ENCODE data around the gene ANKRD23. TPM values are rescaled to one million over a fixed set of nuclear protein-coding genes. Genes with fewer than 3 reads are reported as not detected.
A peak's percentile ranks its signal among the peaks of the same experiment; 100 is the strongest.

ANKRD23 gene
- total and polyA plus RNA-seq, 2 of the 8 experiments (the other 6 are each of a cell fraction or from before 2014, with no cell fraction given), result 3.4 to 3.5 TPM

GRCh38 chr2:96856776-96857666 lies 13.2 kb upstream of the ANKRD23 start (continued):
- no peak for TF ChIP-seq ATF3 (IDR thresholded peaks at IDR 0.05; ENCODE audit: insufficient read depth, low read depth, low read length)
- no peak for TF ChIP-seq ZNF274 (IDR thresholded peaks at IDR 0.05; ENCODE audit: borderline replicate concordance, extremely low read depth, low read length)
- TF ChIP-seq TBP (IDR thresholded peaks at IDR 0.05; ENCODE audit: low read depth, low read length), result no peak
- no peak for TF ChIP-seq JUN (IDR thresholded peaks at IDR 0.05; ENCODE audit: low read depth, low read length)
- TF ChIP-seq POLR2AphosphoS5 (IDR thresholded peaks at IDR 0.05; ENCODE audit: low read depth, low read length), result peak; percentile 48; the same call in 1 of the 2 replicates
- TF ChIP-seq POLR2A (IDR thresholded peaks at IDR 0.05; ENCODE audit: control extremely low read depth in 1 of 2, low read depth in 2 of 2, low read length in 2 of 2), result peak in 1 of 2 experiments; percentile 63; a peak in 2 of 3 replicates
- TF ChIP-seq BCL11A (IDR thresholded peaks at IDR 0.05; ENCODE audit: low read depth in 2 of 2, low read length in 2 of 2), result no peak
- TF ChIP-seq KDM5A (IDR thresholded peaks at IDR 0.05; ENCODE audit: low read length), result no peak
- TF ChIP-seq CEBPB (IDR thresholded peaks at IDR 0.05; ENCODE audit: low read depth, low read length), result no peak
- TF ChIP-seq SP2 (IDR thresholded peaks at IDR 0.05; ENCODE audit: low read length), result no peak
- no peak for TF ChIP-seq SRF (IDR thresholded peaks at IDR 0.05; ENCODE audit: low read depth, low read length)
- no peak for TF ChIP-seq SIRT6 (IDR thresholded peaks at IDR 0.05; ENCODE audit: low read length)
- TF ChIP-seq RFX5 (IDR thresholded peaks at IDR 0.05; ENCODE audit: borderline replicate concordance, low read depth, low read length), result no peak
- no peak for TF ChIP-seq CBX8 (IDR thresholded peaks at IDR 0.05; ENCODE audit: borderline replicate concordance, low read depth, low read length)
- TF ChIP-seq POU5F1 (IDR thresholded peaks at IDR 0.05; ENCODE audit: low read depth, low read length), result no peak
- TF ChIP-seq NRF1 (IDR thresholded peaks at IDR 0.05; ENCODE audit: low read depth, low read length), result no peak
- TF ChIP-seq CTBP2 (IDR thresholded peaks at IDR 0.05; ENCODE audit: borderline replicate concordance, insufficient read depth, insufficient read length, low read length), result no peak
- TF ChIP-seq GTF2F1 (IDR thresholded peaks at IDR 0.05; ENCODE audit: borderline replicate concordance, low read depth, low read length), result no peak
- TF ChIP-seq SP1 (IDR thresholded peaks at IDR 0.05; ENCODE audit: low read depth, low read length), result no peak
- no peak for TF ChIP-seq PHF8 (conservative IDR thresholded peaks at IDR 0.05; ENCODE audit: low read depth, low read length)
- TF ChIP-seq KDM4A (IDR thresholded peaks at IDR 0.05; ENCODE audit: low read depth, low read length, severe bottlenecking), result no peak
- TF ChIP-seq CHD1 (IDR thresholded peaks at IDR 0.05; ENCODE audit: low read depth, low read length), result no peak
- no peak for TF ChIP-seq USF2 (IDR thresholded peaks at IDR 0.05; ENCODE audit: low read length)
- no peak for TF ChIP-seq CREB1 (IDR thresholded peaks at IDR 0.05)
- TF ChIP-seq BACH1 (IDR thresholded peaks at IDR 0.05; ENCODE audit: low read length), result peak; percentile 49; the same call in 1 of the 2 replicates

All from H1 (cell line).